Neural cell (in vitro differentiated cells): ENCODE results near the gene COBLL1. TPM values are rescaled to one million over a fixed set of nuclear protein-coding genes. Genes with fewer than 3 reads are reported as not detected.

Experiments used
- H2AFZ ChIP-seq: fragments of 200-600, 300-800 bp; sonication (generic), shearing (Covaris generic); 2 replicates; pipeline ENCODE4 v1.6.0; 2014; ENCODE audit warnings: low read depth, mild to moderate bottlenecking, antibody characterized with exemption, low read length, moderate library complexity
- H3F3A ChIP-seq: fragments of 200-600 bp; shearing (Covaris generic); 2 replicates; pipeline ENCODE4 v1.6.1; 2016; ENCODE audit warnings: mild to moderate bottlenecking, moderate library complexity, mixed read lengths, antibody characterized with exemption, low read length; ENCODE audit not compliant: insufficient read depth, poor library complexity, severe bottlenecking
- H3K27ac ChIP-seq: fragments of 200-600, 300-800 bp; sonication (generic), shearing (Covaris generic); 2 replicates; pipeline ENCODE4 v1.5.1; 2014; ENCODE audit warnings: mild to moderate bottlenecking, low read length, moderate library complexity
- H3K27me3 ChIP-seq: fragments of 300-800, 200-600 bp; sonication (generic), shearing (Covaris generic); 2 replicates; pipeline ENCODE4 v1.6.0; 2014; ENCODE audit warnings: mild to moderate bottlenecking, low read depth, low read length, moderate library complexity; ENCODE audit not compliant: insufficient read depth
- H3K36me3 ChIP-seq: fragments of 300-800, 200-600 bp; sonication (generic), shearing (Covaris generic); 2 replicates; pipeline ENCODE4 v1.5.1; 2014; ENCODE audit warnings: mild to moderate bottlenecking, antibody characterized with exemption, low read length, moderate library complexity; ENCODE audit not compliant: insufficient read depth
- H3K4me2 ChIP-seq: fragments of 300-800, 200-600 bp; sonication (generic), shearing (Covaris generic); 2 replicates; pipeline ENCODE4 v1.6.0; 2014; ENCODE audit warnings: mild to moderate bottlenecking, low read length
- H3K4me3 ChIP-seq: fragments of 300-800, 200-600 bp; sonication (generic), shearing (Covaris generic); 2 replicates; pipeline ENCODE4 v1.5.1; 2014; ENCODE audit warnings: mild to moderate bottlenecking, low read length, moderate library complexity
- H3K79me2 ChIP-seq: fragments of 200-600 bp; shearing (Covaris generic); replicated peaks from 2 replicates; pipeline ENCODE4 v1.6.0; 2014; ENCODE audit warnings: mild to moderate bottlenecking, low read length, moderate library complexity; ENCODE audit not compliant: insufficient read depth
- H3K9ac ChIP-seq: fragments of 300-800, 200-600 bp; sonication (generic), shearing (Covaris generic); 2 replicates; pipeline ENCODE4 v1.6.1; 2016; ENCODE audit warnings: mild to moderate bottlenecking, low read length, mixed read lengths
- H3K9me2 ChIP-seq: fragments of 200-600 bp; shearing (Covaris generic); 2 replicates; pipeline ENCODE4 v1.6.1; 2016; ENCODE audit warnings: mild to moderate bottlenecking, low read length, mixed read lengths; ENCODE audit not compliant: insufficient read depth
- H3K9me3 ChIP-seq: fragments of 200-600, 300-800 bp; sonication (generic), shearing (Covaris generic); 2 replicates; pipeline ENCODE4 v1.6.1; 2016; ENCODE audit warnings: mild to moderate bottlenecking, mixed run types, low read length, moderate library complexity, mixed read lengths
- H4K20me1 ChIP-seq: fragments of 200-600 bp; shearing (Covaris generic); 2 replicates; pipeline ENCODE4 v1.6.1; 2016; ENCODE audit warnings: mild to moderate bottlenecking, mixed run types; ENCODE audit not compliant: insufficient read depth
- EP300 ChIP-seq: fragments of 450-650 bp; conservative IDR thresholded peaks from 2 replicates; pipeline ENCODE4 v1.6.1; 2014; ENCODE audit warnings: antibody characterized with exemption, mild to moderate bottlenecking, moderate library complexity; ENCODE audit not compliant: poor library complexity, severe bottlenecking
- EZH2 ChIP-seq: fragments of 200-600, 300-800 bp; shearing (Covaris generic), sonication (generic); IDR thresholded peaks from 2 replicates; pipeline ENCODE4 v1.6.1; 2014; ENCODE audit warnings: antibody characterized with exemption, low read length, borderline replicate concordance, mild to moderate bottlenecking; ENCODE audit not compliant: insufficient read depth, poor library complexity, severe bottlenecking
- MXI1 ChIP-seq: fragments of 450-650 bp; conservative IDR thresholded peaks from 2 replicates; pipeline ENCODE4 v1.6.1; 2014; ENCODE audit warnings: antibody characterized with exemption, mild to moderate bottlenecking; ENCODE audit not compliant: poor library complexity, severe bottlenecking
- POLR2AphosphoS5 ChIP-seq: IDR thresholded peaks from 2 replicates; pipeline ENCODE4 v1.6.1; 2012
- RAD21 ChIP-seq: fragments of 450-650 bp; conservative IDR thresholded peaks from 2 replicates; pipeline ENCODE4 v1.6.1; 2014; ENCODE audit warnings: antibody characterized with exemption, mild to moderate bottlenecking, moderate library complexity
- SMC3 ChIP-seq: fragments of 450-650 bp; conservative IDR thresholded peaks from 2 replicates; pipeline ENCODE4 v1.6.1; 2014; ENCODE audit warnings: antibody characterized with exemption, mild to moderate bottlenecking, moderate library complexity; ENCODE audit not compliant: poor library complexity
- TAF1 ChIP-seq: IDR thresholded peaks from 2 replicates; pipeline ENCODE4 v1.6.1; 2012; ENCODE audit warnings: low read depth
- polyA plus RNA-seq: library from polyadenylated mRNA; depleted of rRNA; stranded (reverse); fragments of >200 nt; gene quantifications from 2 replicates; pipeline ENCODE4 v1.2.3, GENCODE V29; 2014
- TF ChIP-seq, protein P1 (sequence below): fragments of 450-650 bp; IDR thresholded peaks from 2 replicates; pipeline ENCODE4 v1.5.1; 2014; ENCODE audit warnings: antibody characterized with exemption, mild to moderate bottlenecking, moderate library complexity; ENCODE audit not compliant: poor library complexity, severe bottlenecking
- TF ChIP-seq, protein P2 (sequence below): IDR thresholded peaks from 2 replicates; pipeline ENCODE4 v1.6.1; 2012; ENCODE audit warnings: borderline replicate concordance

The COBLL1 gene
- polyA plus RNA-seq, 1 donor from 2014 or later: 0.11 TPM

DNA sequence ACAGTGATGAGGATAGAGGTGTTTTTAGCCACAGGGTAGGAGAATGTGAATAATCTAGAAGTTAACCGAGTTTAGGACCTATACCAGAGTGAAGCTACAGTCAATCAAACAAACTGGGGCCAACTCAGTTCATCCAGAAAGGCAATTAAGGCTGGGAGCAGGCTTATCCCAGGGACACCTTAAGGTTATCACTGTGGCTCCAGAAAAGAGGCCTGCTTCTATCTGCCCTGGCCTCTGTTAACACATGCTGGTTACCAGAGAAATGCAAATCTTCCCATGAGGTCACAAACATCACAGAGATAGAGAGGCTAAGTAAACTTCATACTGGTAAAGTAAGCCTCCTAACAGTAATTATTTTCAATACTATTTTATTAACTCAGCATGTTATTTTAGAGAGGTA, 127.2 kb downstream of the COBLL1 start:
- Histone ChIP-seq H3K36me3 (no peaks in the 10 kb centered on the region), H3K9ac (no peak overlapping the region), H3K27me3 (no peaks in the 10 kb centered on the region), H3K9me2 (no peaks in the 10 kb centered on the region), H2AFZ (no peak overlapping the region), H3K27ac (no peak overlapping the region), H4K20me1 (no peaks in the 10 kb centered on the region), H3F3A (no peaks in the 10 kb centered on the region), H3K79me2 (no peaks in the 10 kb centered on the region), H3K4me2 (no peak overlapping the region), H3K4me3 (no peak overlapping the region), H3K9me3 (no peaks in the 10 kb centered on the region)
- no peak for TF ChIP-seq EZH2
- TF ChIP-seq POLR2AphosphoS5: no peak
- TF ChIP-seq SMC3: no peak
- TF ChIP-seq, protein P1, sequence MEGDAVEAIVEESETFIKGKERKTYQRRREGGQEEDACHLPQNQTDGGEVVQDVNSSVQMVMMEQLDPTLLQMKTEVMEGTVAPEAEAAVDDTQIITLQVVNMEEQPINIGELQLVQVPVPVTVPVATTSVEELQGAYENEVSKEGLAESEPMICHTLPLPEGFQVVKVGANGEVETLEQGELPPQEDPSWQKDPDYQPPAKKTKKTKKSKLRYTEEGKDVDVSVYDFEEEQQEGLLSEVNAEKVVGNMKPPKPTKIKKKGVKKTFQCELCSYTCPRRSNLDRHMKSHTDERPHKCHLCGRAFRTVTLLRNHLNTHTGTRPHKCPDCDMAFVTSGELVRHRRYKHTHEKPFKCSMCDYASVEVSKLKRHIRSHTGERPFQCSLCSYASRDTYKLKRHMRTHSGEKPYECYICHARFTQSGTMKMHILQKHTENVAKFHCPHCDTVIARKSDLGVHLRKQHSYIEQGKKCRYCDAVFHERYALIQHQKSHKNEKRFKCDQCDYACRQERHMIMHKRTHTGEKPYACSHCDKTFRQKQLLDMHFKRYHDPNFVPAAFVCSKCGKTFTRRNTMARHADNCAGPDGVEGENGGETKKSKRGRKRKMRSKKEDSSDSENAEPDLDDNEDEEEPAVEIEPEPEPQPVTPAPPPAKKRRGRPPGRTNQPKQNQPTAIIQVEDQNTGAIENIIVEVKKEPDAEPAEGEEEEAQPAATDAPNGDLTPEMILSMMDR: no peak
- TF ChIP-seq RAD21: no peak
- TF ChIP-seq MXI1: no peak
- TF ChIP-seq EP300: no peak
- TF ChIP-seq, protein P2, sequence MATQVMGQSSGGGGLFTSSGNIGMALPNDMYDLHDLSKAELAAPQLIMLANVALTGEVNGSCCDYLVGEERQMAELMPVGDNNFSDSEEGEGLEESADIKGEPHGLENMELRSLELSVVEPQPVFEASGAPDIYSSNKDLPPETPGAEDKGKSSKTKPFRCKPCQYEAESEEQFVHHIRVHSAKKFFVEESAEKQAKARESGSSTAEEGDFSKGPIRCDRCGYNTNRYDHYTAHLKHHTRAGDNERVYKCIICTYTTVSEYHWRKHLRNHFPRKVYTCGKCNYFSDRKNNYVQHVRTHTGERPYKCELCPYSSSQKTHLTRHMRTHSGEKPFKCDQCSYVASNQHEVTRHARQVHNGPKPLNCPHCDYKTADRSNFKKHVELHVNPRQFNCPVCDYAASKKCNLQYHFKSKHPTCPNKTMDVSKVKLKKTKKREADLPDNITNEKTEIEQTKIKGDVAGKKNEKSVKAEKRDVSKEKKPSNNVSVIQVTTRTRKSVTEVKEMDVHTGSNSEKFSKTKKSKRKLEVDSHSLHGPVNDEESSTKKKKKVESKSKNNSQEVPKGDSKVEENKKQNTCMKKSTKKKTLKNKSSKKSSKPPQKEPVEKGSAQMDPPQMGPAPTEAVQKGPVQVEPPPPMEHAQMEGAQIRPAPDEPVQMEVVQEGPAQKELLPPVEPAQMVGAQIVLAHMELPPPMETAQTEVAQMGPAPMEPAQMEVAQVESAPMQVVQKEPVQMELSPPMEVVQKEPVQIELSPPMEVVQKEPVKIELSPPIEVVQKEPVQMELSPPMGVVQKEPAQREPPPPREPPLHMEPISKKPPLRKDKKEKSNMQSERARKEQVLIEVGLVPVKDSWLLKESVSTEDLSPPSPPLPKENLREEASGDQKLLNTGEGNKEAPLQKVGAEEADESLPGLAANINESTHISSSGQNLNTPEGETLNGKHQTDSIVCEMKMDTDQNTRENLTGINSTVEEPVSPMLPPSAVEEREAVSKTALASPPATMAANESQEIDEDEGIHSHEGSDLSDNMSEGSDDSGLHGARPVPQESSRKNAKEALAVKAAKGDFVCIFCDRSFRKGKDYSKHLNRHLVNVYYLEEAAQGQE: no peak
- TF ChIP-seq TAF1: no peak

- H3K9me3 ChIP-seq: no peaks in the 10 kb centered on the region
- H4K20me1 ChIP-seq: no peaks in the 10 kb centered on the region
- H3K9me2 ChIP-seq: no peaks in the 10 kb centered on the region
- no peak overlapping the region for H3K9ac ChIP-seq
- H3K4me2 ChIP-seq: no peak overlapping the region
- no peak overlapping the region for H3K27ac ChIP-seq
- H3K79me2 ChIP-seq: no peaks in the 10 kb centered on the region
- H3K4me3 ChIP-seq: no peak overlapping the region
- H2AFZ ChIP-seq: no peak overlapping the region
- TF ChIP-seq SMC3 (no peak), TAF1 (no peak), MXI1 (no peak), POLR2AphosphoS5 (no peak), EZH2 (no peak)
- no peaks in the 10 kb centered on the region for H3K27me3 ChIP-seq
- H3K36me3 ChIP-seq: no peaks in the 10 kb centered on the region
- H3F3A ChIP-seq: no peaks in the 10 kb centered on the region
These were observed 129.9 kb downstream of the COBLL1 start for GRCh38 chr2:164711766-164712138.
